ENCODE measurements around the gene ANP32A. TPM values are rescaled to one million over a fixed set of nuclear protein-coding genes. Genes with fewer than 3 reads are reported as not detected.

The ANP32A gene
- polyA plus RNA-seq, 1 donor (not counting 4 experiments of a cell fraction or from before 2014, with no cell fraction given): 93.6 TPM

- Histone ChIP-seq H3K4me1 (ENCODE audit: control insufficient read depth, extremely low read depth, insufficient read depth, low read length) (no peaks in the 10 kb centered on the region), H3K4me3 (ENCODE audit: control insufficient read depth in 2 of 3, extremely low read depth in 1 of 3, insufficient read depth in 2 of 3, low read depth in 1 of 3, low read length in 3 of 3) (no peak overlapping the region), H3K9ac (ENCODE audit: control insufficient read depth, extremely low read depth, insufficient read depth, low read length) (no peak overlapping the region), H4K20me1 (ENCODE audit: control insufficient read depth, extremely low read depth, insufficient read depth, low read length) (no peaks in the 10 kb centered on the region), H3K4me2 (ENCODE audit: control insufficient read depth, extremely low read depth, insufficient read depth, low read depth, low read length) (no peak overlapping the region), H3K27me3 (ENCODE audit: control insufficient read depth, extremely low read depth, insufficient read depth, low read length) (peaks cover 50% of the 10 kb centered on the region), H3K27ac (ENCODE audit: control insufficient read depth, insufficient read depth, low read length) (no peak overlapping the region), H3K36me3 (ENCODE audit: control insufficient read depth in 2 of 2, extremely low read depth in 1 of 2, insufficient read depth in 2 of 2, low read length in 2 of 2) (no peaks in the 10 kb centered on the region), H2AFZ (ENCODE audit: control insufficient read depth, low read length) (no peak overlapping the region), H3K79me2 (ENCODE audit: control insufficient read depth, insufficient read depth, low read length) (no peaks in the 10 kb centered on the region), H3K9me1 (ENCODE audit: control insufficient read depth, extremely low read depth, insufficient read depth, low read length) (no peaks in the 10 kb centered on the region), H3K9me3 (ENCODE audit: control insufficient read depth, low read depth, low read length) (no peaks in the 10 kb centered on the region)
- dilution Hi-C loops (cut with MboI; ENCODE audit: extremely low pct_ligation_motif_present, low sequenced_read_pairs): no loop called here
- DNase-seq (ENCODE audit: low read depth, low spot score) (no peak), FAIRE-seq (no peak)
- TF ChIP-seq CTCF (optimal IDR thresholded peaks at IDR 0.05 in 1 of 3, IDR thresholded peaks at IDR 0.05 in 1 of 3, conservative IDR thresholded peaks at IDR 0.05 in 1 of 3; ENCODE audit: extremely low read depth in 1 of 3, insufficient read depth in 2 of 3, low read length in 3 of 3) (no peak), EZH2 (IDR thresholded peaks at IDR 0.05; ENCODE audit: low read length) (no peak)
Observed at GRCh38 chr15:68844856-68845550, 24.3 kb upstream of the ANP32A start.

DNA sequence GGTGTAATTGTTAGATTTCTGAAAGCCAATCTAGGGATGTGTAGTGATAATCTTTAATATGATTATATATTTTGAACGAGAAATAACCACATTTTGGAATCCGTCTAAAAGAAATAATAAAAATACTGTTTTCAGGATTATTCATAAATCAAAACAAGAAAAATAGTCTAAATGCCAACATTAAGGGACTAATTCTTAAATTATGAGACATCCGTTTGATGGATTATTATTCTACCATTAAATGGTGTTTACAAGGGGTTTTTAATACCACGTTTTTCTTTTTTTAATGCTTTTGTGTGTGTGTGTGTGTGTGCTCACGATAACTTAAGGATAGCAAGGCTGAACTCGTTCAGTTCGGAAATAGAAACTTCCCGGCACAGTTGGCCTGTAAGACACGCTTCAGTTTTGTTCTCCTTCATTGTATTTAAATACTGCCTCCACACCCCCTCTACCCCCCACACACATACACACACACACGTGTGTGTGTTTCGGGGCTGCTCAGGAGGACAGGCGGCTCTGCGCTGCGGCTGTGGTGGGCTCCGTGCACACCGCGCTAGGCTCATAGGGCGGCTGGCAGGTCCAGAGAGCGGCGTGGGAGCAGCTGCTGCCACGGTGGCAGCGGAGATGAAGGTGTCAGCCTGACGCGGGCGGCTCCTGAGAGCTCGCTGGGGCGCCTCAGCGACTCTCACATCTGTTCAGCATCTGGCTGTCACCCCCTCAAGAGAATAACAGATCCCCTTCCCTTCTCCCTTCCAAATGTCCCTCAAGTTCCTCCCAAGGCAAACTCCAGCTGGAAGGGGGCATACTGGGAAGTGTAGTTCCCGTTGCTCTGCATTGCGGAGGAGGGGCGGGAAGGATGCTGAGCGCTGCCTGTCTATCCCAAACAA lies 23.0 kb upstream of the ANP32A start:
- no peaks in the 10 kb centered on the region for H3K36me3 ChIP-seq (ENCODE audit: control insufficient read depth in 2 of 2, extremely low read depth in 1 of 2, insufficient read depth in 2 of 2, low read length in 2 of 2)
- TF ChIP-seq CTCF (optimal IDR thresholded peaks at IDR 0.05 in 1 of 3, IDR thresholded peaks at IDR 0.05 in 1 of 3, conservative IDR thresholded peaks at IDR 0.05 in 1 of 3; ENCODE audit: extremely low read depth in 1 of 3, insufficient read depth in 2 of 3, low read length in 3 of 3) (no peak), EZH2 (IDR thresholded peaks at IDR 0.05; ENCODE audit: low read length) (peak; percentile 83)
- dilution Hi-C loops (cut with MboI; ENCODE audit: extremely low pct_ligation_motif_present, low sequenced_read_pairs): no loop called here
- FAIRE-seq: no peak
- DNase-seq (ENCODE audit: low read depth, low spot score): no peak
- H3K4me3 ChIP-seq (ENCODE audit: control insufficient read depth in 2 of 3, extremely low read depth in 1 of 3, insufficient read depth in 2 of 3, low read depth in 1 of 3, low read length in 3 of 3): peak overlapping the region in 2 of 3 experiments; percentile 29 to 56
- H3K4me1 ChIP-seq (ENCODE audit: control insufficient read depth, extremely low read depth, insufficient read depth, low read length): no peaks in the 10 kb centered on the region
- H3K4me2 ChIP-seq (ENCODE audit: control insufficient read depth, extremely low read depth, insufficient read depth, low read depth, low read length): peak overlapping the region; percentile 66
- no peaks in the 10 kb centered on the region for H3K9me3 ChIP-seq (ENCODE audit: control insufficient read depth, low read depth, low read length)
- peaks cover 47% of the 10 kb centered on the region for H3K27me3 ChIP-seq (ENCODE audit: control insufficient read depth, extremely low read depth, insufficient read depth, low read length)
- no peaks in the 10 kb centered on the region for H3K79me2 ChIP-seq (ENCODE audit: control insufficient read depth, insufficient read depth, low read length)
- H3K27ac ChIP-seq (ENCODE audit: control insufficient read depth, insufficient read depth, low read length): no peak overlapping the region
- H4K20me1 ChIP-seq (ENCODE audit: control insufficient read depth, extremely low read depth, insufficient read depth, low read length): no peaks in the 10 kb centered on the region
- peak overlapping the region; percentile 65 for H2AFZ ChIP-seq (ENCODE audit: control insufficient read depth, low read length)
- no peak overlapping the region for H3K9ac ChIP-seq (ENCODE audit: control insufficient read depth, extremely low read depth, insufficient read depth, low read length)
- no peaks in the 10 kb centered on the region for H3K9me1 ChIP-seq (ENCODE audit: control insufficient read depth, extremely low read depth, insufficient read depth, low read length)
